GM12872 (cell line): Measurements from ENCODE around the gene KCNH2.

ENCODE experiments used
- TF ChIP-seq, protein P1 (sequence below): IDR thresholded peaks from 3 replicates; pipeline ENCODE4 v1.5.1; 2011; ENCODE audit warnings: low read depth, mild to moderate bottlenecking, low read length, moderate library complexity; ENCODE audit not compliant: insufficient read depth

Gene KCNH2

DNA sequence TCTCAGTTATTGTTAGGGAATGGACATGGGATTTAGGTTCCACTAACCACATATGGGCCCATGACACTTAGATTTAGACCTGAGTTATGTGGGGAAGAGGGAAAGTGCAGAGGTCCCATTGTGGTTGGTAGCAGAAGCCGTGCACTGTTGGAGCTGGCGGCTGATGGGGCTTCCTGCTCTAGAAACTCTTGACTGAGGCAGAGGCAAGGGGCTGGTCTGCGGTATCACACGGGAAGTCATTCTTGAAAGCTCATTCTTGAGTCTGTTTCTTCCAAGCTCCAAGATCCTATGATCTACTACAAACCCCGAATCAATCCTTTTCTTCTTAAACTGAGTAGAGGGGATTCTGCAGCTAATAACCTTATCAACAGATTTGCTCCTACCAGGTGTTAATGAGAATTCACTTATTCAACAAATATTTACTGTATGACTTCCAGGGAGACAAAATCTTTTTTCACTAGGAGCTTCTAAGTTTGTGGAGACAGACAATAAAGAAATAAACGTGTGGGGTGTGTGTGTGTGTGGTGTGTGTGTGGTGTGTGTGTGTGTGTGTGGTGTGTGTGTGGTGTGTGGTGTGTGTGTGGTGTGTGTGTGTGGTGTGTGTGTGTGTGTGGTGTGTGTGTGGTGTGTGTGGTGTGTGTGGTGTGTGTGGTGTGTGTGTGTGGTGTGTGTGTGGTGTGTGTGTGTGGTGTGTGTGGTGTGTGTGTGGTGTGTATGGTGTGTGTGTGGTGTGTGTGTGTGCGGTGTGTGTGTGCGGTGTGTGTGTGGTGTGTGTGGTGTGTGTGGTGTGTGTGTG lies 68.7 kb downstream of the KCNH2 start:
- TF ChIP-seq, protein P1, sequence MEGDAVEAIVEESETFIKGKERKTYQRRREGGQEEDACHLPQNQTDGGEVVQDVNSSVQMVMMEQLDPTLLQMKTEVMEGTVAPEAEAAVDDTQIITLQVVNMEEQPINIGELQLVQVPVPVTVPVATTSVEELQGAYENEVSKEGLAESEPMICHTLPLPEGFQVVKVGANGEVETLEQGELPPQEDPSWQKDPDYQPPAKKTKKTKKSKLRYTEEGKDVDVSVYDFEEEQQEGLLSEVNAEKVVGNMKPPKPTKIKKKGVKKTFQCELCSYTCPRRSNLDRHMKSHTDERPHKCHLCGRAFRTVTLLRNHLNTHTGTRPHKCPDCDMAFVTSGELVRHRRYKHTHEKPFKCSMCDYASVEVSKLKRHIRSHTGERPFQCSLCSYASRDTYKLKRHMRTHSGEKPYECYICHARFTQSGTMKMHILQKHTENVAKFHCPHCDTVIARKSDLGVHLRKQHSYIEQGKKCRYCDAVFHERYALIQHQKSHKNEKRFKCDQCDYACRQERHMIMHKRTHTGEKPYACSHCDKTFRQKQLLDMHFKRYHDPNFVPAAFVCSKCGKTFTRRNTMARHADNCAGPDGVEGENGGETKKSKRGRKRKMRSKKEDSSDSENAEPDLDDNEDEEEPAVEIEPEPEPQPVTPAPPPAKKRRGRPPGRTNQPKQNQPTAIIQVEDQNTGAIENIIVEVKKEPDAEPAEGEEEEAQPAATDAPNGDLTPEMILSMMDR, result no peak

DNA sequence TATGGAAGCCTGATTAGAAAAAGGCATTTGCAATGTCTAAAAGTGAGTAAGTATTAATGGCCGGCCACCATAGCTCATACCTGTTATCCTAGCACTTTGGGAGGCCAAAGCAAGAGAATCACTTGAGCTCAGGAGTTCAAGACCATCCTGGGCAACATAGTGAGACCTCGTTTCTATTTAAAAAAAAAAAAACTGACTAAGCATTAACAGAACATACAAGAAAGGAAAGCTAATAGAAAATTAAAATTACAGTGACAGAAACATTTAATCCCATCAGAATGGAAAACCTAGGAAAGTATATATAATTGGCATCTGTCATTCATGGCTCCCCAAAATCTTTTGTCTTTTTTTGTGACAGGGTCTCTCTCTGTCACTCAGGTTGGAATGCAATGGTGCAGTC lies 69.9 kb downstream of the KCNH2 start:
- TF ChIP-seq, protein P1, result no peak

DNA sequence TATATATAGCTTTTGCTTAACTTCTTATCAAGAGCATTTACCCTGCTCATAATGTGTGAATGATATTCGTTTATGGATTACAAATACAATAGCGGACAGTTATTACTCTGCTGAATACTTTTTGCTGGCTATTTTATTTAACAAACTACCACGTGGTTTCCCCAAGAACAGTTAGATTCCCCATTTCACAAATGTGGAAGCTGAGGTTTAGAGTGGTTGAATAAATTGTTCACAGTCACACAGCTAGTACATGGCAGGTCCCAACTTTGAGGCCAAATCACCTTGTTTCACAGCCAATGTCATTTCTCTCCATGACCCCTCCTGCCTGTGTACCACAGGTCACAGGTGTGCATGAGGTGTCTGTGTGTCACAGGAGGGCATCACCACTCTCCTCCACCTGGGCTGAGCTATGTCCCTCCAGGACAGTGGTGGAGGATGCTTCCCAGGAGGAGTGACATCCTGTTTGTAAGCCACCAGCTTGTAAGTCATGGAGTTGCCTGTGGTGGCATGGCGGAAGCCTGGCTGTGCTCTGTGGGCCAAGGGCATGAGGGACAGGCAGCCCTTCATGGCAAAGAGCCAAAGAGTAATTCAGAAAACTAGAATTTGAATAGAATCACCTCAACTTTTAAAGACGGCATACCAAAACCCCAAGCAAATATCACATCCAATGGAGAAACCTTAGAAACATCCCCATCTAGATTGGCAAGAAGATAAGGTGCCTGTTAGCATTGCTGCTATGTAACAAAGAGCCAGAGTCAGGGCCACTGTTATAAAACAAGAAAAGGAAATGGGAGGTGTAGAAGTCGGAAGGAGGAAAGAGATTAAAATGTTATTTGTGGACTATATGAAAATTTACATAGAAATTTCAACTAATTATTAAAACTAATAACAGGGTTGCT lies 73.9 kb downstream of the KCNH2 start:
- TF ChIP-seq, protein P1, result no peak

DNA sequence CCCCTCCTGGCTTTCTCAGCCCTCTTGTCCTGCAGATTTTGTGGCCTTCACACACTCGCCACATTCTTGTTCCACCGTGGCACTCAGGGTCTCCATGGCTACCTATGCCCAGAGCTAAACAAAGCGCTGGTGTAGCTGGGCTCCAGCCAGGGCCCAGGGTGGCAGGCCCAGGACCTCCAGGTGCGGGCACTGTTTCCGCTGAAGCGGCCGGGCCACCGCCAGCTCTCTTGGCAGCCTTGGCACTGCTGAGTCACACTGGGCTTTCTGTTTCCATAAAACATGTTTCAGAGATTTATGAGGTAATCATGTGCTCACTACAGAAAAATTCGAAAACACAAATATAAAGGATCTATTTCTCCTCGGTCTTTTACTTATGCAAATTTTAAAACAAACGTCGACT lies 74.5 kb downstream of the KCNH2 start:
- TF ChIP-seq, protein P1, result no peak

DNA sequence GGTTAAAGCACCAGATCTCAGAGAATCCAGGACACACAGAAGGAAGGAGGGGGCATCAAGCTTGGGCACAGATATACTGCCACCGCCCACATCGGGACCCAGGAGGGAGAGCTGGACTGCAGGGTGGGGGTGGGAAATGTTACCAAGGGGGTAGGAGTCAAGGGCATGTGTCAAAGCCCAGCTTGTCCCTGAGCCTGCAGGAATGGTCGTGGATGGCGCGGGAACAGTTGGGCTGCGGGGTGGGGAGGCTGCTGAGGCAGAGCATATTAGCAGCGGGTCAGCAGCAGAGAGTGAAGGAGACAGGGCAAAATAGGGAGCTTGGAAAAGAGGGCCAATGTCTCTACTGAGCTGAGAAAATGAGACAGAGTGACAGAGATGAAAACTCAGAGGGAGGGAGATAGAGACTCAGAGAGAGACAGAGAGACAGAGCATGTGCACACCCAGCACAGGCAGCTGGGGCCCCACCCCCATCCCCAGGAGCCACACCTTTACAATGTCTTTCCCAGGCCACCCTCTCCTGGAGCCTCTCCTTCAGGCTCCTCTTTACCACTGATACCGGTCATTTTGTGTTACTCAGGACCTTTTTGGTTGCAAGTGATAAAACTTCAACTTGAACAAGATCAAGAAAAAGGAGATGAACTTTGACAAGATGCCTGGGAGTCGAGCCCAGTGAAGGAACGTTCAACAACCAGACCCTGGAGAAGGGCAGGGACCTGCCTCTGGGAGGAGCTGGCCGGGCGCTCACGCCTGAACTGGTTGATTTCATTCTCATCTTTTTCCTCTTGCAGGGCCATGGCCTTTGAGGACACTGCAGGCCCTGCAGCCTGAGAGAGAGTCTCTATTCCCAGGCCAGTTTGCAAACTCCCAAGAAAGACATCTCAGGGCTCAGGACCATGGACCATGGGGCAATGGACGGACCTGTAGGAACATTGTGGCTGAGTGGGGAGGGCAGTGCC lies 75.8 kb downstream of the KCNH2 start:
- TF ChIP-seq, protein P1, result no peak

DNA sequence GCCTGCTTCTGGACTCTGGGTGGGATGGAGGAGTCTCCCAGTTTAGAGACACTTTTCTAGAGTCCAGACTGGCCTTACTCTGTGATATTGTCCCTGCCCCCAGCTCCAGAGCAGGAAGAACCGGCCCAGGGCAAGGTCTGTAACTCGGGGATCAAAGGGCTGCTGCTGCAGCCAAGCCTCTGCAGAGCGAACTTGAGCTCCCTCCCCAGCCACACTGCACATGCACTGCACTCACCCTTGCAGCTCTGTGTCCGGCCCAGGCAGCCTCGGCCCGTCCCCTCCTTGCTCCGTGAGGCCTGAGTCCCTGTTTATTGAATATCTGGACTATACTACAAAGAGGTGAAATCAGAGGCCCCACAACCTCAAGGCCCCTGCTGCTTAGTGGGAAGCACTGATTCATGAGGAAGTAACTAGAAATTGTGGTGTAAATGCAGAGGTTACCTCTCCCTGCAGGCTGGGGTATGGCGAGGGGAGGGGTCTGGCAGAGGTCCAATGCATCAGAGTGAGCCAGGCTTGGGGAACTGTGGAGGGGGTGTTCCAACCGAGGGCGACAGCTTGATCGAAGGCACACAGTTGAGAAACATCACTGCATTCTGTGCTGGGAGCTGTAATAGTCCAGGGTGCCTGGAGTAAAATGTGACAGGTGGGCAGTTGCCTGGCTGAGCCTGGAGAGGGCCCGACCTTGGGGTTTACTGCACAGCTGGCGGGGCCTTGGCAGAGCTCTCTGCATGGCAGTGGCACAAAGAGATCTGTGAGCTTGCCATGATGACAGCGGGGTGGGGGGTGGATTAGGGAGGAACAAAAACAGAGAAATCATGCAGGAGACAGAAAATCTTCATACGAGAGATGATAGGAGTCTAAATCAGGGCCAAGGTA lies 76.7 kb downstream of the KCNH2 start:
- TF ChIP-seq, protein P1, result no peak
